GM12878 (cell line): ENCODE results near the gene HDHD3.

Source experiments
- SIN3A ChIP-seq: IDR thresholded peaks from 2 replicates; pipeline ENCODE4 v1.6.1; 2012; ENCODE audit warnings: low read depth, low read length, improper control_type of control experiment
- TAF1 ChIP-seq: IDR thresholded peaks from 2 replicates; pipeline ENCODE4 v1.6.1; 2011; ENCODE audit warnings: mild to moderate bottlenecking, low read depth, low read length, borderline replicate concordance
- TF ChIP-seq, protein P1 (sequence below): IDR thresholded peaks from 2 replicates; pipeline ENCODE4 v1.6.1; 2011; ENCODE audit warnings: borderline replicate concordance, low read depth, mild to moderate bottlenecking, moderate library complexity, low read length; ENCODE audit not compliant: insufficient read depth, poor library complexity, severe bottlenecking
- TF ChIP-seq, protein P2 (sequence below): fragments of 450-650 bp; IDR thresholded peaks from 2 replicates; pipeline ENCODE4 v1.6.1; 2016; ENCODE audit warnings: mild to moderate bottlenecking

DNA sequence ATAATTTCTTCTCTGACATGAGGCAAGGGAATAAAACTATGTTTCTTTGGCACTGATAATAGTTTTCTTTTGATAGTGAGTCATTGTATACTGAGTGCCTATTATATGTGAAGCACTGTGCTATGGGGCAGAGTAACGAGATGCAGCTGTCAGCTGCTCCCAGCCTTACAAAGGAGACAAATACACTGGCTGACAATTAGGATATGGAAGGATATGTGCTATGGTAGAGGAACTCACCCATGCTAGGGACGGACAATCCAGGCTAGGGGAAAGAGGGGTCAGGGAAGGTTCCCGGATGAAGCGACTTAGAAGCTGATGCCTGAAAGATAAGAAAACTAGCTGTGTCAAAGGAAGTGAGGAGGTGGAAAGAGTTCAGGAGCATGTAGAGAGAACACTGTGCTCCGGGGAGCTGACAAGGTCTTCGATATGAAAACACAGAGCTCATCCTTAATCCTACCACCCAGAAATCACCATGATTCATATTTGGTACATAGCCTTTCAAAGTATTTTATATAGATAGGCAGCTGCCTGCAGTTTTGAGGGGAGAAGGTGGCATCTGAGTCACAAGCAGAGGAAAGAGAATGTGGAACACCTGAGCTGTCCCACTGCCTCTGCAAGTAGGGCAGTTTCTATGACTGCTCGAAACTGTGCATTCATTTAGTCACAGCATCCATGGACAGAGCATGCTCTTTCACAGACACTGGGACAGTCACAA is 15.3 kb downstream of the HDHD3 start:
- TF ChIP-seq, protein P1, sequence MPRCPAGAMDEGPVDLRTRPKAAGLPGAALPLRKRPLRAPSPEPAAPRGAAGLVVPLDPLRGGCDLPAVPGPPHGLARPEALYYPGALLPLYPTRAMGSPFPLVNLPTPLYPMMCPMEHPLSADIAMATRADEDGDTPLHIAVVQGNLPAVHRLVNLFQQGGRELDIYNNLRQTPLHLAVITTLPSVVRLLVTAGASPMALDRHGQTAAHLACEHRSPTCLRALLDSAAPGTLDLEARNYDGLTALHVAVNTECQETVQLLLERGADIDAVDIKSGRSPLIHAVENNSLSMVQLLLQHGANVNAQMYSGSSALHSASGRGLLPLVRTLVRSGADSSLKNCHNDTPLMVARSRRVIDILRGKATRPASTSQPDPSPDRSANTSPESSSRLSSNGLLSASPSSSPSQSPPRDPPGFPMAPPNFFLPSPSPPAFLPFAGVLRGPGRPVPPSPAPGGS, result no peak
- TF ChIP-seq TAF1 (no peak), SIN3A (no peak)
- TF ChIP-seq, protein P2, sequence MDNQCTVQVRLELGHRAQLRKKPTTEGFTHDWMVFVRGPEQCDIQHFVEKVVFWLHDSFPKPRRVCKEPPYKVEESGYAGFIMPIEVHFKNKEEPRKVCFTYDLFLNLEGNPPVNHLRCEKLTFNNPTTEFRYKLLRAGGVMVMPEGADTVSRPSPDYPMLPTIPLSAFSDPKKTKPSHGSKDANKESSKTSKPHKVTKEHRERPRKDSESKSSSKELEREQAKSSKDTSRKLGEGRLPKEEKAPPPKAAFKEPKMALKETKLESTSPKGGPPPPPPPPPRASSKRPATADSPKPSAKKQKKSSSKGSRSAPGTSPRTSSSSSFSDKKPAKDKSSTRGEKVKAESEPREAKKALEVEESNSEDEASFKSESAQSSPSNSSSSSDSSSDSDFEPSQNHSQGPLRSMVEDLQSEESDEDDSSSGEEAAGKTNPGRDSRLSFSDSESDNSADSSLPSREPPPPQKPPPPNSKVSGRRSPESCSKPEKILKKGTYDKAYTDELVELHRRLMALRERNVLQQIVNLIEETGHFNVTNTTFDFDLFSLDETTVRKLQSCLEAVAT, result no peak
